Measurements from ENCODE around the gene RXRB.

Gene RXRB

DNA sequence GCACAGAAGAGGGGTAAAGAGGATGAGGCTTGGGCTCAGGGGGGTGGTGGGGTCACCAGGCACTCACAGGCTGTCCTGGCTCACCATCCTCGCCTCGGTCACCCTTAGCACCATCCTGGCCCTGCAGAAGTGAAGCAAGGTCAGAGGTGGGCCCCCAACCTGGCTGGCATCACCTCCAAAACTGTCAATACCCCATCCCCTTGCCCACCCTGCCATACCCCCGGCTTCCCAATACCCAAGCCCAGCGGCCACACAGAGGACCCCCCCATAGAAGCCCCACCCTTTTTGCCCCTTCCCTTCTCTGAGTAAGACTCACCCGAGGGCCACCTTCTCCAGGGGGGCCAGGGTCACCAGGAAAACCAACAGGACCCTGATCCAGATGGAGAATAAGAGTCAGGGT is 31.8 kb downstream of the RXRB start:
- H3K4me3 ChIP-seq (ENCODE audit: control insufficient read depth, low read depth, low read length) = no peak overlapping the region
- TF ChIP-seq CTCF (conservative IDR thresholded peaks at IDR 0.05; ENCODE audit: control insufficient read depth, insufficient read depth, low read depth, low read length) = no peak
- DNase-seq (ENCODE audit: low read depth) = no peak

DNA sequence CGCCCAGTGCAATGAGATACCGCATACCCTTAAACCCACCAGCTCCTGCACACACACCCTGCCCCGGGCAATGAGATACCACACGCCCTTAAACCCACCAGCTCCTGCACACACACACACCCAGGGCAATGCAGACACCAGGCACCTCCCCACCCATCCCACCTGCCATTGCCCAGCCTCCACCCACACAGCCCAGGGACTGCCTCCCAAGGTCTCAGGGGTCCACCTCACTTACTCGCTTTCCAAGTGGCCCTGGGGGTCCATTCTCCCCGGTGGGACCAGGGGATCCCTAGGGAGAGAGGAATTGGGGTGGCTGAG is 32.2 kb downstream of the RXRB start:
- no peak overlapping the region for H3K4me3 ChIP-seq (ENCODE audit: control insufficient read depth, low read depth, low read length)
- DNase-seq (ENCODE audit: low read depth) = no peak
- no peak for TF ChIP-seq CTCF (conservative IDR thresholded peaks at IDR 0.05; ENCODE audit: control insufficient read depth, insufficient read depth, low read depth, low read length)

GRCh38 chr6:33167374-33168283 is 32.8 kb downstream of the RXRB start:
- no peak for DNase-seq (ENCODE audit: low read depth)
- H3K4me3 ChIP-seq (ENCODE audit: control insufficient read depth, low read depth, low read length) = no peak overlapping the region
- TF ChIP-seq CTCF (conservative IDR thresholded peaks at IDR 0.05; ENCODE audit: control insufficient read depth, insufficient read depth, low read depth, low read length) = no peak

DNA sequence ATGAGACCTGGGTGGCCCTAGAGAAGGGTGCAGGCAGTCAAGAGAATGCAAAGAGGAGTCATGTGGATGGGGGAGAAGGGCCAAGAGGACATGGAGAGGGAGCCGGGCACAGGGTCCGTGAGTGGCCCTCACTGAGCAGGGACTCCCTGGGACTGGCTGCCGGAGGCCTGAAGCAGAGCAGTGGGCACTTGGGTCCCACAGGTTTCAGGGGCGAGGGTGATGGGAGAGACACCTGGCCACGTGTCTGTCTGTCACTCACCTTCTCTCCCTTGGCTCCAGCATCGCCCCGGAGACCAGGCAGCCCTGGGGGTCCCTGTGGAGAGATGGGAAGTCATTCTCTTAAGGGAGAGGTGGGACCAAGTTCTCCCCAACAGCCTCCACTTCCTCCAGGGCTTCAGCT is 33.7 kb downstream of the RXRB start:
- no peak overlapping the region for H3K4me3 ChIP-seq (ENCODE audit: control insufficient read depth, low read depth, low read length)
- TF ChIP-seq CTCF (conservative IDR thresholded peaks at IDR 0.05; ENCODE audit: control insufficient read depth, insufficient read depth, low read depth, low read length) = no peak
- DNase-seq (ENCODE audit: low read depth) = no peak

- no peak for DNase-seq (ENCODE audit: low read depth)
- H3K4me3 ChIP-seq (ENCODE audit: control insufficient read depth, low read depth, low read length) = no peak overlapping the region
- no peak for TF ChIP-seq CTCF (conservative IDR thresholded peaks at IDR 0.05; ENCODE audit: control insufficient read depth, insufficient read depth, low read depth, low read length)
Measured at GRCh38 chr6:33166363-33166762, 34.1 kb downstream of the RXRB start.

DNA sequence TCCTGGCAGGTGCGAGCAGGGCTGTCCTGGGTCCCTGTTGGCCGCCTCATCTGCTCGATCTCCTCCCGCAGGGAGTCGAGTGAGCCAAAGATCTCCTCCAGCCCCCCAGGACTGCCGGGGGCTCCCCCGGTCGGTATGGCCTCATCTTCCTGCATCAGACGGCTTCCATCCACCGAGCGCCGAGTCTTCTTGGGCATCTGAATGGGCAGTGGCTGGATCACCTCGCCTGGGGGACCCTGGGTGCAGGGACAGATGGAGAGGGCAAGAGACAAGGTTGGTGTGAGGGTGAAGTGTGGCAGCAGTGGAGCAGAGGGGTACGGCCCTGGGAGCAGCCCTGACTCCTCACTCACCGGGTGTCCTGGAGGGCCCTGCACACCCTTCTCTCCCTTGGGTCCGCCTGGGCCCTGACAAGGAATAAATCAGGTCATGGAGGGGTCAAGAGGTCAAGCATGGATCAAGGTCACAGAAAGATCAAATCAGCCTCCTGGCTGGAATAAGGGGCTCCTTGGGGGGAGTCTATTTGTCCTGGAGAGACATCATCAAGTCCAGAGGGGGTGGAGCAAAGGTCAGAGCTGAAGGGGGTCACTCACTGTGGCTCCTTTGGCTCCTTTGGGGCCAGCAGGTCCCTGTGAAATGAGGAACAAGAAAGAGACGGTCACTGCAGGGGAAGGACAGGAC is 34.7 kb downstream of the RXRB start:
- no peak for DNase-seq (ENCODE audit: low read depth)
- no peak for TF ChIP-seq CTCF (conservative IDR thresholded peaks at IDR 0.05; ENCODE audit: control insufficient read depth, insufficient read depth, low read depth, low read length)
- H3K4me3 ChIP-seq (ENCODE audit: control insufficient read depth, low read depth, low read length) = no peak overlapping the region
